Astrocyte (in vitro differentiated cells and primary cell): Measurements from ENCODE around the gene VASH2. TPM values are rescaled to one million over a fixed set of nuclear protein-coding genes. Genes with fewer than 3 reads are reported as not detected.
A peak's percentile ranks its signal among the peaks of the same experiment; 100 is the strongest.

Experiments used
- DNase-seq: peaks from one replicate; pipeline ENCODE4 v3.0.0-alpha.2; 2010; ENCODE audit warnings: low read depth
- FAIRE-seq: peaks from 2 replicates; lab custom pipeline; 2011; peaks lifted over from hg19 to GRCh38; lab: Jason Lieb, UNC
- H2AFZ ChIP-seq: 2 replicates; pipeline ENCODE4 v1.6.0; 2012; ENCODE audit warnings: low read depth, low read length, inconsistent platforms
- H3K27ac ChIP-seq: 2 replicates; pipeline ENCODE4 v1.5.1; 2011; ENCODE audit warnings: low read depth, low read length, inconsistent platforms
- H3K27me3 ChIP-seq: 2 replicates; pipeline ENCODE4 v1.6.0; 2011; ENCODE audit warnings: low read length, inconsistent platforms; ENCODE audit not compliant: insufficient read depth
- H3K36me3 ChIP-seq: 2 replicates; pipeline ENCODE4 v1.5.1; 2011; ENCODE audit warnings: low read length, inconsistent platforms; ENCODE audit not compliant: insufficient read depth
- H3K4me1 ChIP-seq: 2 replicates; pipeline ENCODE4 v1.5.1; 2011; ENCODE audit warnings: low read length, inconsistent platforms; ENCODE audit not compliant: insufficient read depth
- H3K4me2 ChIP-seq: 2 replicates; pipeline ENCODE4 v1.6.0; 2012; ENCODE audit warnings: low read length, inconsistent platforms
- H3K4me3 ChIP-seq: 2 replicates; pipeline ENCODE4 v1.5.1; 2011; ENCODE audit warnings: low read depth, mild to moderate bottlenecking, low read length, inconsistent platforms; ENCODE audit not compliant: insufficient read depth
- H3K79me2 ChIP-seq: 2 replicates; pipeline ENCODE4 v1.6.0; 2012; ENCODE audit warnings: mild to moderate bottlenecking, low read length, inconsistent platforms; ENCODE audit not compliant: insufficient read depth
- H3K9ac ChIP-seq: 2 replicates; pipeline ENCODE4 v1.6.0; 2012; ENCODE audit warnings: mild to moderate bottlenecking, low read length, inconsistent platforms
- H3K9me3 ChIP-seq: 2 replicates; pipeline ENCODE4 v1.5.1; 2012; ENCODE audit warnings: low read depth, mild to moderate bottlenecking, low read length, inconsistent platforms; ENCODE audit not compliant: insufficient read depth
- H4K20me1 ChIP-seq: 2 replicates; pipeline ENCODE4 v1.6.0; 2012; ENCODE audit warnings: low read length, inconsistent platforms; ENCODE audit not compliant: insufficient read depth
- H3K27ac Mint-ChIP-seq: one replicate; pipeline ENCODE4 v1.8.0; 2021; ENCODE audit warnings: mild to moderate bottlenecking, mixed read lengths; ENCODE audit not compliant: unreplicated experiment
- H3K27me3 Mint-ChIP-seq: one replicate; pipeline ENCODE4 v1.8.0; 2021; ENCODE audit warnings: low read depth, mixed read lengths; ENCODE audit not compliant: unreplicated experiment
- H3K36me3 Mint-ChIP-seq: one replicate; pipeline ENCODE4 v1.8.0; 2021; ENCODE audit warnings: low read depth, mixed read lengths; ENCODE audit not compliant: unreplicated experiment
- H3K4me1 Mint-ChIP-seq: one replicate; pipeline ENCODE4 v1.8.0; 2021; ENCODE audit warnings: low read depth, mixed read lengths; ENCODE audit not compliant: unreplicated experiment
- H3K4me3 Mint-ChIP-seq: one replicate; pipeline ENCODE4 v1.8.0; 2021; ENCODE audit warnings: mild to moderate bottlenecking, moderate library complexity, mixed read lengths; ENCODE audit not compliant: unreplicated experiment
- H3K9me3 Mint-ChIP-seq: one replicate; pipeline ENCODE4 v1.8.0; 2021; ENCODE audit warnings: mild to moderate bottlenecking, mixed read lengths; ENCODE audit not compliant: unreplicated experiment
- EZH2 ChIP-seq: IDR thresholded peaks from 2 replicates; pipeline ENCODE4 v1.6.1; 2012; ENCODE audit warnings: mild to moderate bottlenecking, low read length, inconsistent platforms; ENCODE audit not compliant: insufficient read depth
- total RNA-seq: library from RNA; stranded (reverse); gene quantifications from 2 replicates; pipeline ENCODE4 v1.2.1, GENCODE V29; 2021
- TF ChIP-seq, protein P1 (sequence below): IDR thresholded peaks from 2 replicates; pipeline ENCODE4 v1.5.1; 2011; ENCODE audit warnings: low read depth, mild to moderate bottlenecking, inconsistent platforms, low read length, moderate library complexity; ENCODE audit not compliant: insufficient read depth

Gene VASH2
- total RNA-seq, 1 donor from 2014 or later, result 7.1 TPM

- peaks cover 12% of the 10 kb centered on the region for H3K4me1 Mint-ChIP-seq
- H2AFZ ChIP-seq, result no peak overlapping the region
- H3K27me3 ChIP-seq, result no peaks in the 10 kb centered on the region
- no peaks in the 10 kb centered on the region for H3K36me3 ChIP-seq
- peaks cover 5% of the 10 kb centered on the region for H3K9me3 Mint-ChIP-seq
- H3K27ac Mint-ChIP-seq, result no peak overlapping the region
- H3K27ac ChIP-seq, result peak overlapping the region; percentile 17
- H4K20me1 ChIP-seq, result no peaks in the 10 kb centered on the region
- H3K9me3 ChIP-seq, result no peaks in the 10 kb centered on the region
- no peaks in the 10 kb centered on the region for H3K79me2 ChIP-seq
- H3K4me2 ChIP-seq, result peak overlapping the region; percentile 23
- H3K4me3 Mint-ChIP-seq, result no peak overlapping the region
- H3K9ac ChIP-seq, result no peak overlapping the region
- peaks cover 19% of the 10 kb centered on the region for H3K27me3 Mint-ChIP-seq
- FAIRE-seq (no peak), DNase-seq (peak; percentile 54)
- TF ChIP-seq, protein P1, sequence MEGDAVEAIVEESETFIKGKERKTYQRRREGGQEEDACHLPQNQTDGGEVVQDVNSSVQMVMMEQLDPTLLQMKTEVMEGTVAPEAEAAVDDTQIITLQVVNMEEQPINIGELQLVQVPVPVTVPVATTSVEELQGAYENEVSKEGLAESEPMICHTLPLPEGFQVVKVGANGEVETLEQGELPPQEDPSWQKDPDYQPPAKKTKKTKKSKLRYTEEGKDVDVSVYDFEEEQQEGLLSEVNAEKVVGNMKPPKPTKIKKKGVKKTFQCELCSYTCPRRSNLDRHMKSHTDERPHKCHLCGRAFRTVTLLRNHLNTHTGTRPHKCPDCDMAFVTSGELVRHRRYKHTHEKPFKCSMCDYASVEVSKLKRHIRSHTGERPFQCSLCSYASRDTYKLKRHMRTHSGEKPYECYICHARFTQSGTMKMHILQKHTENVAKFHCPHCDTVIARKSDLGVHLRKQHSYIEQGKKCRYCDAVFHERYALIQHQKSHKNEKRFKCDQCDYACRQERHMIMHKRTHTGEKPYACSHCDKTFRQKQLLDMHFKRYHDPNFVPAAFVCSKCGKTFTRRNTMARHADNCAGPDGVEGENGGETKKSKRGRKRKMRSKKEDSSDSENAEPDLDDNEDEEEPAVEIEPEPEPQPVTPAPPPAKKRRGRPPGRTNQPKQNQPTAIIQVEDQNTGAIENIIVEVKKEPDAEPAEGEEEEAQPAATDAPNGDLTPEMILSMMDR, result no peak
- TF ChIP-seq EZH2, result no peak
- H3K36me3 Mint-ChIP-seq, result peaks cover 33% of the 10 kb centered on the region
- peaks cover 10% of the 10 kb centered on the region for H3K4me1 ChIP-seq
- no peak overlapping the region for H3K4me3 ChIP-seq
Observed at GRCh38 chr1:212977781-212978645, 27.7 kb downstream of the VASH2 start.

- H3K27me3 ChIP-seq, result no peaks in the 10 kb centered on the region
- H3K4me1 Mint-ChIP-seq, result peaks cover 12% of the 10 kb centered on the region
- H3K27me3 Mint-ChIP-seq, result peaks cover 12% of the 10 kb centered on the region
- no peak overlapping the region for H3K4me3 ChIP-seq
- no peak overlapping the region for H2AFZ ChIP-seq
- FAIRE-seq (no peak), DNase-seq (no peak)
- H3K4me3 Mint-ChIP-seq, result no peak overlapping the region
- no peaks in the 10 kb centered on the region for H4K20me1 ChIP-seq
- H3K27ac Mint-ChIP-seq, result no peak overlapping the region
- peak overlapping the region; percentile 19 for H3K27ac ChIP-seq
- peaks cover 10% of the 10 kb centered on the region for H3K4me1 ChIP-seq
- H3K4me2 ChIP-seq, result no peak overlapping the region
- H3K36me3 ChIP-seq, result no peaks in the 10 kb centered on the region
- TF ChIP-seq EZH2, result no peak
- TF ChIP-seq, protein P1, result peak; percentile 4
- peaks cover 22% of the 10 kb centered on the region for H3K36me3 Mint-ChIP-seq
- no peaks in the 10 kb centered on the region for H3K9me3 ChIP-seq
- H3K9ac ChIP-seq, result peak overlapping the region; percentile 45
- H3K79me2 ChIP-seq, result no peaks in the 10 kb centered on the region
- peaks cover 5% of the 10 kb centered on the region for H3K9me3 Mint-ChIP-seq
Observed at GRCh38 chr1:212979340-212980122, 29.2 kb downstream of the VASH2 start.
